Epidermal melanocyte (primary cell): ENCODE data around the gene BAHCC1.
"Not testable (repeated sequence)": the region's sequence is repeated elsewhere in the genome, so short reads cannot be mapped to it uniquely, and the experiment has no call there.

ENCODE experiments used
- DNase-seq: peaks from one replicate; pipeline ENCODE4 v3.0.0; 2011; ENCODE audit warnings: low spot score; ENCODE audit not compliant: insufficient read length

BAHCC1 gene

DNA sequence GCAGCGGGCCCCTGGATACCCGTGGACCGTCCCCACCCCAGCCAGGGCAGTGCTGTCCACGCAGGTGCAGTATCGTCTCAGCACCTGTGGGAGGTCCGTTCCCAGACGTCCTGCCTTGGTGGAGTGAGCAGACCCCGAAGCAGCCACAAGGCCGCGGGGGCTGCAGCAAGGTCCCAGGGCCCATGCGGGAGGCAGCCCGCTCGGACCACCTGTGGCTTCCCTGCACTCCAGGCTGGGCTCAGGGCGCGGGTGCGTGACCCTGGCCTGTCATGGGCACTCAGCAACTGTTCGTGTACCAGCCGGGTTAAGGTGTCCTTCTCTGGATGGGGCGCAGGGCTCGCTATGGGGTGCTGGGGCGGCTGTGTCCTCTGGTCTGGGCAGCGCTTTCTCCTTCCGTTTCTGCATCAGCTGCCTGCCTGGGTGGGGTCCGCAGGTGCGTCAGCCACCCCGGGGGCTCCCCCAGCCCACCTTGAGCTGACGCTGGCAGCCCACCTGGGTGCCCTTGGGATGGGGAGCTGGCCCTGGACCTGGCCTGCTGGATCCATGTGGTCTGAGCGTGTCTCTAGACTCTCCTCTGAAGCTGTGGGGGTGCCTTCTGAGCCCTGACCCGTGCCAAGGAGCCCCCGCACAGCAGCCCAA, 18.4 kb downstream of the BAHCC1 start:
- no peak for DNase-seq

DNA sequence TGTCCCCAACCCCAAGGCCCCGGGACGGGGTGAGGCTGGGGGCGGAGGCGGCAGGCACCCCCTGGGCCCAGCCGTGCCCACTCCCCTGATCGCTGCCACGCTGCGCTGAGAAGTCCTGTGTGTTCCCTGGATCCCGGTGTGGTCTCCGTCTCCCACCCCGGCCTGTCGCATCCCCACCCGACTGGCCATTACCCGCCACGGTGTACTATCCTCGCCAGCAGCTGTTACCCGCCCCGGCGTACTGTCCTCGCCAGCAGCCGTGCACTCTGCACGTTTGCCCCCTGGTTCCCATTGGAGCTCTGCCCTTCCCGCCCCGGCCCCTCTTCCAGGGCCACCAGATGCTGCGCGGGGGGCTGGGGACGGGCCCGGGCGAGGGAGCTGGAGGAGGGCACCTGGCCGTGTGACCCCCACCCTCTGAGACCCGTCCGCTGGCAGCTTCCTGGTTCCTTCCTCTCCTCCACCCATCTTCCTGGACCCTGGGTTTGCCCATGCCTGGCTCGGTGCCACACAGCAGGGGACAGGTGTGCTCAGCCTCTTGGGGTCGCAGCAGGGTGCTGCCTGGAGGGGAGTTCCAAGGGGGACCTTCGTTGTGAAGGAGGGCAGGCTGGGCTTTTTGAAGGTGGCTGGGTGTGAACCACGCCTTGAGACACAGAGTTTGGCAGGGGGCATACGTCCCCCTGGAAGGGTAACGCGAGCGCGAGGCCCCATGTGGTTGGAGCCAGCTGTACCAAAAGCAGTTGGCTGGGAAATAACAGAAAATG, 19.7 kb downstream of the BAHCC1 start:
- no peak for DNase-seq

DNA sequence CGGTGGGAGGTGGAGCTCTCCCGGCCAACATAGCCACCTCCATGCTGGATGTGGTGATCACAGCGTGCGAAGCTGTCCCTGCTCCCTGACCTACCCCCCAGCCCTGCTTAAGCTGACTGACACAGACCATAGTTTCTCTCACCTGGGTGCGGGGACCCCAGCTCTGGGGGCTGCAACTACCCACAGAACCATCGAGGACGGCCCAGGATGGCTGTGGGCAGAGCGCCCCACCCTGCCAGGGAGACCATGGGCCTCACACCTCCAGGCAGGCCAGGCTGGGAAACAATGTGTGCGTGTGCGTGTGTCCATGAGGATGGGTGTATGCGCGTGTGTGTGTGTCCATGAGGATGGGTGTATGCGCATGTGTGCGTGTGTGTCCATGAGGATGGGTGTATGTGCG, 20.4 kb downstream of the BAHCC1 start:
- no peak for DNase-seq

DNA sequence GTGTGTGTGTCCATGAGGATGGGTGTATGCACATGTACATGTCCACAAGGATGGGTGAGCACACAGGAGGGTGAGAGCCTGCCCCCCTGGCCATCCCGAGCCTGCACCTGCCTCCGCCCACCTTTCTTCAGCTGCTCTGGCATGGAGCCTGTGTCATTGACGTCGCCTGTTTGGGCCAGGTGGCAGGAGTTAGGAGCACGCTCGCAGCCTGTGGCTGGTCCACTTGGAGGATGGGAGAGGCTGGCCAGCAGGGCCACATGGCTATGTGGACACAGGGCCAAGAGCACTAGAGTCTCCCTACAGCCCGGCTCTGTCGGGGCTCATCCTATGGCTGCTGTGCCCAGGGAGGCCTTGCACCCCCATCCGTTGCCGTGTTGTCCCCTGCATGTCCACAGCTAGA, 21.4 kb downstream of the BAHCC1 start:
- DNase-seq: no peak

DNA sequence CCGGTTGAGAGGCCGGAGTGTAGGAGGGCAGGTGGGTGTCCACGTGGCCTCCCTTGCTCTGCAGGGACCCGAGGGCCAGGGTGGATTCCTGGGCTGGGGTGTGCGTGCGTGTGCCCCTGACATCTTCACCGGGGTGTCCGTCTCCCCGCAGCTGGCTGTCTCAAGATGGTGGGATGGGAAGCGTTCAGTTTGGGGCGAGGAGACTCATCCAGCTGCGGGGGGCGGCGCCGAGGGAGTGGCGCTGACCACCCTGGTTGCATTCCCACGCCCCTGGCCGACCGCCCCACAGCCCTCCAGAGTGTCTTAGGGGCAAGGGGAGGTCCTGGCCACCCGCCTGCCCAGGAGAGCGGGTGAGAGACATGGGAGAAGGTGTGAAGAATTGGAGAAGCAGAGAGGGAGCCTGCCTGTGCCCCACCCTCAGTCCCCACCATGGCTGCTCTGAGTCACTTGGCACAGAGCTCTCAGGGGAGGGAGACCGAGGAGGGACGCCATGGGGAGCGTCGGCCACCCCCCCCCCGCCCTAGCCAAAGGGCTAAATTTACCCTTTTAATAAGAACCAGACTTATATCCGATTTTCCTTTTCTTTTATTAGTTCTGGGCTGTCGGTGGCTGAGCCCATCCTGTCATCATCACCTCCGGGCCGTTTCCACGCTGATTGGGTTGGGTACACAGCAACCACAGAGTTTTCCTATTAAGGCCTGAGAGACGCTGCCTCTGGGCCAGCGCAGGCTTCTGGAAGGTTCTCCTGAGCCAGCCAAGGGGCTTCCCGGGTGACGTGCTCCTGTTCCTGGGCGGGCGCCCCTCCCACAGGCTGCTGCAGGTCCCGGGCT, 22.0 kb downstream of the BAHCC1 start:
- no peak for DNase-seq

DNA sequence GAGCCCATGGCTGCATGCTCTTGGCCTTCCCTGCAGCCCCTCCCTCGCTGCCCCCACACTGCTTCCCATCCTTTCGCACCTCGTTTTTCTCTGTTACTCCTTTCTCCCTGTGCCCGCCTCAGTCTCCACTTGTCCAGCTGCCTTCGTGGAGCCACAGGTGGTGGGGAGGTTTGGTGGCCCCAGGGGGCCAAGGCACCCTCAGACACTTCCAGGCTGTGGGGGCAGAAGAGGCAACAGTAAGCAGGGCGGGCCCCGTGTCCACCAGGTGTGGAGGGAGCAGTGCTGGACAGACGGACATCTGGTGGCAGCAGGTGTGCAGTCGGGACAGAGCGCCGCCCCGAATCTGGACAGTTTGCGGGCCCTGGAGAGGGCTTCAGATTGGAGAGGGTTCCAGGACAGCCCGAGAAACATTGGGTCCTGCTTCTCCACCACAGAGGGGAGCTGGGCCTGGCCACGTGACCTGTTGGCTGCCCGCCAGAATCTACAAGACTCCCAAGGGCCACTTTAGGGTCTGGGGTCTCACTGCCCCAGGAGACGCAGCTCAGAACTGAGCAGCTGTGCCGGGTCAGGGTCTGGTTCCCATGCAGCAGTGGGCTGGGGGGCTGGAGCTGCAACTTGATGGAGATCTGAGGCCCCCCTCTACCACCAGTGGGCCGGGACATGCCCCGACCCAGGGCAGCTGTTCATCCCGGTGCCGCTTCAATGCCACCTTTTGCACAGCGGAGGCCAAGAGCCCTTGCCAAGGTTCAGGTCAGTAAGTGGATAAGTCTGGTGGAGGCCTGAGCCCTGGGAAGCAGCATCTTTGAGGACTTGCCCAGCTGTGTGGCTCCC, 22.8 kb downstream of the BAHCC1 start:
- DNase-seq: no peak

DNA sequence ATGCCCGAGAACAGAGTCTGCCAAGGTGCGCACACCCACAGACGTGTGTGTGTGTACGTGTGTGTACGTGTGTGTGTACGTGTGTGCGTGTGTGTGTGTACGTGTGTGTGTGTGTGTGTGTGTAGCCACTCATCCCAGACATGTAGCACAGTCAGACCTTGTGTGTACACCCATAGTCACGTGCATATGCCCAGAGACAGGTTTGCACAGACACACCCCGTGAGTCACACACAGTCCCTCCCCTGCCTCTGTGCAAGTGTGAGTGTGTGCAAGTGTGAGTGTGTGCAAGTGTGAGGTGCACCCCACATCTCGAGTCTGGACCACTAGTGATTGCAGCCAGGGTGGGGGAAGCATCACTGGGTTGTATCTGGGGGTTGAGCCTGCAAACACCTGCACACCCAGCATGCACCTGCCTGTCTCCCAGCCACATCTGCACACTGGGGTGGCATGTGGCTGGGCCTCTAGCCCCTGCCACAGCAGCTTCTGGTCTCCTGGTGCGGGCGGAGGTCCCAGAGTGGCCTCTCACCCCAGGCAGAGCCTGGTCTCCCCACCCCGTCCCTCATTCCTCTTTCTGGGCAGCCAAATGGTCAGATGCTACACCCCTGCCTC, 23.6 kb downstream of the BAHCC1 start:
- no peak for DNase-seq

DNA sequence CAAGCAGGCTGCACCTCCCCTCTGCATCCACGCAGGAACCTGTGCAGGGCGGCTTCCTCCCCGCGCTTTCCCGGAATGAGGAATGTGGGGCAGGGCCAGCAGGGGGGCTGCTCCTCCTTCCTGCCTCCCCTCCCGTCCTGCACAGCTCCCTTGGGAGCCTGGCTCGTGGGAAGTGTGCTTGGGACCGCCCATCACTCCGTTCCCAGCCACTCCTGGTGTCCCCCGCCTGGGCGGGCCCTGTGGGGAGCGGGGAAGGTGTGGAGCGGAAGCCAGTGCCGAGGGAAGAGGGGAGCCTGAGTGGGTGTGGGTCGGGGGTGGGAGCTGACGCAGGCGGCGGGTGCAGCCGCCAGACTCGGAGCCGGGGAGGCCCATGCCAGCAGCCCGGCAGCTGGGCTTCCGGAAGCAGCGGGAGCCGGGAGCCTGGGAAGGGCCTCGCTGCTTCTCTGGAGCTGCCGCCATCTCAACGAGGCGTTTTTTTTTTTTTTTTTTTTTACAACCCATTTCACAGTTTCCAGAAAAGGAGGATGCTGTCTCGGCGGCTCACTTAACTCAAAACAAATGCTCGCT, 24.1 kb downstream of the BAHCC1 start:
- DNase-seq: no peak

DNA sequence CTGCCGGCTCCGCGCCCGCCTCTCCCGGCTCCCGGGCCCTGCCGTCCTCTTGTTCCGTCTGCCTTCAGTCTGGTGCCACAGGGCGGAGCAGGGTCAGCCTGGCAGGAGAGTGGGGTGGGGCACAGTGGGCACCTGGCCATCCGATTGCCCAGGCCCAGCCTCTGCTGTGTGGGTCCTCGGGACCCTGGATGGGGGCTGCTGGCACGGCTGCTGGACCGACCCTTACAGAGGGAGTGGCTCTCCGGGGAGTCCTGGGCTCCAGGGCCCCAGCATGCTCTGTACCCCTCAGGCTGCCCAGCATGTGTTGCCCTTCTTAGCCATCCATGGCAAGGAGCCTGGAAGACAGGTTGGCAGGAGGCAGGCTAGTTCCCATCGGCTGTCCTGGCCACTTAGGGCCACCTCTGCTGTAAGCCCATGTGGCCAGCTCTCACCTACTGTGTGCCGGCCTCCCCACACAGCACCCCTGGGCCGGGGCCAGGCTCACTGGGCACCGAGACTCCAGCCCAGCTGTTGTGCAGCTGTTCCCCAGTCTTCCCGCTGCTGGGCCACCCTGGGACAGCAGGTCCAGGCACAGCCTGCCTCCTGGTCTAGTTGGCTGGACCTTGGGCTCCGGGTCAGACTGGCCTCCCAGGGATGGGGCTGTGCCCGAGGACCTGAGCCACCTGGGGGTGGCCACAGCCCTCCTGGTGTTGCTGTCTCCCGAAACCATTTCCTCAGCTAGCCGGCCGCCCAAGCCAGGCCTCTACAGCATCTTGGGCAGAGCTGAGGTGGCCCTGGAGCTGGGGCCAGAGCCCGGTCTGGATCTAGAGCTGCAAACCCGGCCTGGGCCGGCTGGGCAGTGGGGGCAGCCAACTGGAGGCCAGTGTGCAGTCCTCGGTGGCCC, 24.9 kb downstream of the BAHCC1 start:
- no peak for DNase-seq

DNA sequence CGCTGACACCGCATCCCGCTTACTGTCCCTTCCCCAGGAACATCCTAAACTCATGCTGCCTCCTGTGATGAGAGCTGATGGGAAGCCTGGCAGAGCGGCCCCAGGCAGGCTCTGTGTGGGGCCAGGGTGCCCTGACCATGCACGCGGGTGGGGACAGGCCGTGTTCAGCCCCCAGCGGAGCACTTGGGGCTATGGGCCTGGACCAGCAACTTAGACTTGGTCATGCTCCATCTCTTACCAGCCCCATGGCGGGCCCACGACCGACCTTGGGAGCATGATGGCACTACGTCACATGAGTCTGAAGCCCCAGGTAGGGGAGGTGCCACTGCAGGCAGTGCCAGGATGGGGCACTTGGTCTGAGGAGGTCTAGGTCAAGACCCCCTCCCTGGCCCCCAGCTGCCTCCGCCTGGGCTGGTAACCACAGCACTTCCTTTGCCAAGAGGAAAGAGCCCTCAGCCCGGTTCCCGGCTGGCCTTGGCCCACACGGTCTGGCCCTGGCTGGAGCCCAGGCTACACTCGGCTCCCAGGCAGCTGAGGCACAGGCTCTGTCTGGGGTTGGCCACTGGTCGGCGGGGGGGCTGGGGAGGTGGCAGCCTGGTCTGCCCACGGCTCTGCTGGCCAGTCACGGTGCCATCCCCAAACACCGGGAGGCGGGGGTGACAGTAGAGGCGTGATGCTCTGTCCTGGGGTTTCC, 25.7 kb downstream of the BAHCC1 start:
- DNase-seq: no peak

DNA sequence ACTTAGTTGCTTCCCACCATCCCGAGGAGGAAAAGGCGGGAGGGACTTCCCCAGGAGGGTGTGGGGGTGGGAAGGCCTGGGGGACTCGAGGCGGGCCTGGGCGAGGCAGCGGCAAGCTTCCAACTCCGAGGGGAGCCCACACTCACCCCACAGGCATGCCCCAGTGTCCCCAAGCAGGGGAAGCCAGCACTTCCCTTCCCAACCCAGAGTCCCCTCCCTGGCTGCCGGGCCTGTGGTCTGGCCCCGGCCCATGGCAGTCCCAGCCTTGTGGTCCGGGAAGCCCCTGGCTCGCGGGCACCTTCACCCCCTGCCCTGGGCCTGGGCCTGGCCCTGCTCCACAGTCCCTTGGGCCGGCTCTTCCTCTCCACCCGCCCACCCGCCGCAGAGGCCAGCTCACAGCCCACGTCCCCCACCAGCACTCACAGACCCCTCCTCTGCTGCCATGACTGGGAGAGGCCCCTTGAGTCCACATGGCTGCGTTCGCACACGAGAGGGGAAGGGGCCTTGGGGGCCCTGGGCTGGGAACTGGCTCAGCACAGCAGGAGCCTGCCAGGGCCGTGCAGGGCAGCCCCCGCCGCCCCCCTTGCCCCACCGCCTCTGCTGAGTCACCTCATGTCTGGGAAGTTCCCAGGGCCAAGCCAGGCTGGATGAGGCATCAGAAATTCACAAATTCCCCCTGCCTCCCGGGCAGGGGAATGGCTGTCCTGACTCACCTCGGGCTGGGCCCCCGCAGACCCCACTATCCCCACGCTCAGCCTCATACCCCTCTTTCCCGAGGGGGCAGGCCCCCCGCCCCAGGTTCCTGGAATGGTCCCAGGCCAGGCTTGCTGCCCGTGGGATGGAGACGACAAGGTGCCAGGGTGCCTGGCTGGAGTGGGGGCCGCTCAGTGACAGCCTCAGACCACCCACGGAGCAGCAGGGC, 27.8 kb downstream of the BAHCC1 start:
- no peak for DNase-seq

DNA sequence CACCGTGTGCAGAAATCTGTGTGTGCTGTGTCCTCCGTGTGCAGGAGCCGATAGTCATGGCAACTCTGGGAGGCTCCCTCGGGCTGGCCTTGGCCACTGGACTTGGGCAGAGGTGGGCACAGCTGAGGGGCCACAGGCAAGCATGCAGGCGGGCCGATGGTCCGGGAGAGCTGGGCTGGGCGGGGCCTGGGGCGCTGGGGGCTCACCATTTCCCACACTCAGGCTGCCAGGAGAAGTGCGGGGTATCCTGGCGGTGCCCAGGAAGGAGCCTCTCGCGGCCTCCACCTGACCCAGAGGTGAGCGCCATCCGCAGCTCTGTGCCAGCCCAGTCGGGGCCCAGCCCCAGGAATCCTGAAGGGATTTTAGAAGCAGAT, 28.4 kb downstream of the BAHCC1 start:
- no peak for DNase-seq

DNA sequence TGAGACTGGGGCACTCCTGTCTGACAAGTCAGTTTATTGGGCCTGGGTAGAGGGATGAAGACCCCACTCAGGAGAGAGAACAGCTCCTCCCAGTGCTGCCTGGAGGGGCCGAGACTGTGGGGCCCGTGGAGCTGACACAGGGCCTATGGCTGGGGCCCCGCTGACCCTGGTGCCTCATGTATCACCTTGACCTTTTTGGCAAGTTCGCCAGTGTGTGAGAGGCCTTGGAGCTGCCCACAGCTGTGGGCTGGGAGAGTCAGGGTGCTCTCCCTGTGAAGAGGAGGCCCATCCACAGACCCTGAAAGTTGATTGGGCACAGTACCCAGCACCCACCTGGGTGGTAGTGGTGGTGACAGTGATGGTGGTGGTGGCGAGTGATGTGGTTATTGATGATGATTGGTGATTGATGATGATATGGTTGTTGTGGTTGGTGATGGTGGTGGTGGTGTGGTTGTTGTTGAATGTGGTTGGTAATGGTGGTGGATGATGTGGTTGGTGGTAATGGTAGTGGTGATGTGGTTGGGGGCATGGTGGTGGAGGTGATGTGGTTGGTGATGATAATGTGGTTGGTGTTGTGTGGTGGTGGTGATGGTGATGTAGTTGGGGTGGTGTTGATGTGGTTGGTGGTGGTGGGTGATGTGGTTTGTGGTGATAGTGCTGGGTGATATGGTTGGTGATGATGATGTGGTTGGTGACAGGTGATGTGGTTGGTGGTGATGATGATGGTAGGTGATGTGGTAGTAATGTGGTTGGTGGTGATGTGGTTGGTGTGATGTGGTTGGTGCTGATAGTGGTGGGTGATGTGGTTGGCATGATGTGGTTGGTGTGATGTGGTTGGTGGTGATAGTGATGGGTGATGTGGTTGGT, 29.1 kb downstream of the BAHCC1 start:
- DNase-seq: no peak

DNA sequence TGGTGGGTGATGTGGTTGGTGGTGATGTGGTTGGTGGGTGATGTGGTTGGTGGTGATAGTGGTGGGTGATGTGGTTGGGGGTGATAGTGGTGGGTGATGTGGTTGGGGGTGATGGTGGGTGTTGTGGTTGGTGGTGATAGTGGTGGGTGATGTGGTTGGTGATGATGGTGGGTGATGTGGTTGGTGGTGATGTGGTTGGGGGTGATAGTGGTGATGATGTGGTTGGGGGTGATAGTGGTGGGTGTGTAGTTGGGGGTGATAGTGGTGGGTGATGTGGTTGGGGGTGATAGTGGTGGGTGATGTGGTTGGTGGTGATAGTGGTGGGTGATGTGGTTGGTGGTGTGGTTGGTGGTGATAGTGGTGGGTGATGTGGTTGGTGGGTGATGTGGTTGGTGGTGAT, 29.8 kb downstream of the BAHCC1 start:
- not testable (repeated sequence) for DNase-seq

DNA sequence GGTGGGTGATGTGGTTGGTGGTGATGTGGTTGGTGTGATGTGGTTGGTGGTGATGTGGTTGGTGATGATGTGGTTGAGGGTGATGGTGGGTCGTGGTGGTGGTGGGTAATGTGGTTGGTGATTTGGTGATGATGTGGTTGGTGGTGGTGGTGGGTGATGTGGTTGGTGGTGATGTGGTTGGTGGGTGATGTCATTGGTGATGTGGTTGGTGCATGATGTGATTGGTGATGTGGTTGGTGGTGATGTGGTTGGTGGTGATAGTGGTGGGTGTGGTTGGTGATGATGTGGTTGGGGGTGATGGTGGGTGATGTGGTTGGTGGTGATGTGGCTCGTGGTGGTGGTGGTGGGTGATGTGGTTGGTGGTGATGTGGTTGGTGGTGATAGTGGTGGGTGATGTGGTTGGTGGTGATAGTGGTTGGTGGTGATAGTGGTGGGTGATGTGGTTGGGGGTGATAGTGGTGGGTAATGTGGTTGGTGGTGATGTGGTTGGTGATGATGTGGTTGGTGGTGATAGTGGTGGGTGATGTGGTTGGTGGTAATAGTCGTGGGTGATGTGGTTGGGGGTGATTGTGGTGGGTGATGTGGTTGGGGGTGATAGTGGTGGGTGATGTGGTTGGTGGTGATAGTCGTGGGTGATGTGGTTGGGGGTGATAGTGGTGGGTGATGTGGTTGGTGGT, 30.6 kb downstream of the BAHCC1 start:
- DNase-seq: not testable (repeated sequence)

DNA sequence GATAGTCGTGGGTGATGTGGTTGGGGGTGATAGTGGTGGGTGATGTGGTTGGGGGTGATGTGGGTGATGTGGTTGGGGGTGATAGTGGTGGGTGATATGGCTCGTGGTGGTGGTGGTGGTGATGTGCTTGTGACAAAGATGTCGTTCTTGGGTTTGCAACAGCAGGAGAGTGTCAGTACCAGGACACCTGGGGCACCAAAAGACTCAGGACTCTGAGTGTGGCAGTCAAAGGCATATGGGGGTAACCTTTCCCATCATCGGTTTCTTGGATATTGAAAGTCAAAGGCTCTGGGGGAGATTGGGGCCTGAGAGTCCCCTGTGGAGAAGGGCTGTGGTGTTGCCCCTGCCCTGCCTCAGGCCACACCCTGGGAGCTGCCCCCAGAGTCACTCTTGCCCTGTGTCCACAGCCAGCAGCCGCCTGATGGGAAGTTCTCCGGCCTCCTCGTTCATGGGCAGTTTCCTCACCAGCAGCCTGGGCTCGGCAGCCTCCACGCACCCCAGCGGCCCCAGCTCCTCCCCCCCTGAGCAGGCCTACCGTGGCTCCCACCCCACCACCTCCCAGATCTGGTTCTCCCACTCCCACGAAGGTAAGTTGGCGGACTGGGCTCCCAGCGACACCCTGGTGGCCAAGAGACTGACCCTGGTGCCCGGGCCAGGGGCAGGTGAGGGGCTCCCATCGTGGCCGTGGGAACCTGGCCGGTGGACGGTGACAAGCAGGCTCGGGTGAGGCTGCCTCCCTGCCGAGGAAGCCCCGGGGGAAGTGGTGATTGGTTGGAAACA, 31.3 kb downstream of the BAHCC1 start:
- no peak for DNase-seq
